MM.1S (cell line): Measurements from ENCODE around the gene CORO7.

Source experiments
- DNase-seq: peaks from one replicate; pipeline ENCODE4 v3.0.0-alpha.2; 2015
- H2AFZ ChIP-seq: fragments of 300-600 bp; sonication (generic); 2 replicates; pipeline ENCODE4 v1.6.0; 2016; ENCODE audit warnings: antibody characterized with exemption, low read length
- H3F3A ChIP-seq: fragments of 300-600 bp; sonication (generic); 2 replicates; pipeline ENCODE4 v1.6.1; 2016; ENCODE audit warnings: mild to moderate bottlenecking, antibody characterized with exemption, low read length, moderate library complexity, mixed read lengths; ENCODE audit not compliant: insufficient read depth
- H3K27ac ChIP-seq: fragments of 300-600 bp; sonication (generic); 2 replicates; pipeline ENCODE4 v1.5.1; 2016; ENCODE audit warnings: mild to moderate bottlenecking, low read length
- H3K27me3 ChIP-seq: fragments of 300-600 bp; sonication (generic); replicated peaks from 2 replicates; pipeline ENCODE4 v1.6.0; 2016; ENCODE audit warnings: low read length; ENCODE audit not compliant: insufficient read depth
- H3K36me3 ChIP-seq: fragments of 300-600 bp; sonication (generic); replicated peaks from 2 replicates; pipeline ENCODE4 v1.6.1; 2016; ENCODE audit warnings: mild to moderate bottlenecking, low read length, mixed read lengths; ENCODE audit not compliant: insufficient read depth
- H3K4me1 ChIP-seq: fragments of 300-600 bp; sonication (generic); 2 replicates; pipeline ENCODE4 v1.6.1; 2016; ENCODE audit warnings: low read length, mixed read lengths
- H3K4me2 ChIP-seq: fragments of 300-600 bp; sonication (generic); 2 replicates; pipeline ENCODE4 v1.6.0; 2016; ENCODE audit warnings: low read depth, low read length
- H3K4me3 ChIP-seq: fragments of 300-600 bp; sonication (generic); 2 replicates; pipeline ENCODE4 v1.5.1; 2016; ENCODE audit warnings: low read length, mixed read lengths
- H3K79me2 ChIP-seq: fragments of 300-600 bp; sonication (generic); 2 replicates; pipeline ENCODE4 v1.6.1; 2016; ENCODE audit warnings: mixed run types, low read length, mixed read lengths
- H3K9ac ChIP-seq: fragments of 300-600 bp; sonication (generic); 2 replicates; pipeline ENCODE4 v1.6.1; 2016; ENCODE audit warnings: low read length, mixed read lengths
- H3K9me2 ChIP-seq: fragments of 300-600 bp; sonication (generic); replicated peaks from 2 replicates; pipeline ENCODE4 v1.6.1; 2016; ENCODE audit warnings: mild to moderate bottlenecking, low read length, mixed read lengths; ENCODE audit not compliant: insufficient read depth
- H3K9me3 ChIP-seq: fragments of 300-600 bp; sonication (generic); replicated peaks from 2 replicates; pipeline ENCODE4 v1.6.1; 2016; ENCODE audit warnings: mild to moderate bottlenecking, low read length, mixed read lengths; ENCODE audit not compliant: insufficient read depth
- H4K20me1 ChIP-seq: fragments of 300-600 bp; sonication (generic); 2 replicates; pipeline ENCODE4 v1.6.1; 2016; ENCODE audit warnings: mild to moderate bottlenecking, low read length, moderate library complexity, mixed read lengths; ENCODE audit not compliant: insufficient read depth
- EZH2 ChIP-seq: fragments of 300-600 bp; sonication (generic); optimal IDR thresholded peaks from 2 replicates; pipeline ENCODE3; 2017; ENCODE audit warnings: low read depth, mild to moderate bottlenecking, antibody characterized with exemption, low read length, mixed read lengths
- EZH2phosphoT487 ChIP-seq: fragments of 300-600 bp; sonication (generic); IDR thresholded peaks from 2 replicates; pipeline ENCODE4 v1.6.1; 2018; ENCODE audit warnings: antibody characterized with exemption, low read length
- TF ChIP-seq, protein P1 (sequence below): fragments of 300-600 bp; sonication (generic); IDR thresholded peaks from 2 replicates; pipeline ENCODE4 v1.5.1; 2016; ENCODE audit warnings: antibody characterized with exemption, low read length, mixed read lengths

CORO7 gene

DNA sequence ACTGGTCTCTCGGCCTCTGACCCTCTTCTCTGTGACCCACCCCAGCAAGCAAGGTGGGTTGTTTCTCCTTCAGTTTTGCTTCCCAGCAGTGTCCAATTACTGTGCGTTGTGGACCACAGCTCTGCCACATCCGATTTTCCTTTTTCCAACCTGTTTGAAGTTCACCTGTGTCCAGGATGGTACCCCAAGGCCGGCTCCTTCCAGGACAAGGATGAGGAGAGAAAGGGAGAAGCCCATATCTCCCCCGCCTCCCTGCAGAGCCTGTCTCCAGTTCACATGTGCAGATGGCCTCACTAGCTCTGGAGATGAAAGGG, 44.5 kb upstream of the CORO7 start:
- Histone ChIP-seq H3F3A (no peaks in the 10 kb centered on the region), H3K36me3 (no peaks in the 10 kb centered on the region)
- TF ChIP-seq EZH2phosphoT487 = no peak
- no peak for TF ChIP-seq EZH2
- TF ChIP-seq, protein P1, sequence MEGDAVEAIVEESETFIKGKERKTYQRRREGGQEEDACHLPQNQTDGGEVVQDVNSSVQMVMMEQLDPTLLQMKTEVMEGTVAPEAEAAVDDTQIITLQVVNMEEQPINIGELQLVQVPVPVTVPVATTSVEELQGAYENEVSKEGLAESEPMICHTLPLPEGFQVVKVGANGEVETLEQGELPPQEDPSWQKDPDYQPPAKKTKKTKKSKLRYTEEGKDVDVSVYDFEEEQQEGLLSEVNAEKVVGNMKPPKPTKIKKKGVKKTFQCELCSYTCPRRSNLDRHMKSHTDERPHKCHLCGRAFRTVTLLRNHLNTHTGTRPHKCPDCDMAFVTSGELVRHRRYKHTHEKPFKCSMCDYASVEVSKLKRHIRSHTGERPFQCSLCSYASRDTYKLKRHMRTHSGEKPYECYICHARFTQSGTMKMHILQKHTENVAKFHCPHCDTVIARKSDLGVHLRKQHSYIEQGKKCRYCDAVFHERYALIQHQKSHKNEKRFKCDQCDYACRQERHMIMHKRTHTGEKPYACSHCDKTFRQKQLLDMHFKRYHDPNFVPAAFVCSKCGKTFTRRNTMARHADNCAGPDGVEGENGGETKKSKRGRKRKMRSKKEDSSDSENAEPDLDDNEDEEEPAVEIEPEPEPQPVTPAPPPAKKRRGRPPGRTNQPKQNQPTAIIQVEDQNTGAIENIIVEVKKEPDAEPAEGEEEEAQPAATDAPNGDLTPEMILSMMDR = no peak

DNA sequence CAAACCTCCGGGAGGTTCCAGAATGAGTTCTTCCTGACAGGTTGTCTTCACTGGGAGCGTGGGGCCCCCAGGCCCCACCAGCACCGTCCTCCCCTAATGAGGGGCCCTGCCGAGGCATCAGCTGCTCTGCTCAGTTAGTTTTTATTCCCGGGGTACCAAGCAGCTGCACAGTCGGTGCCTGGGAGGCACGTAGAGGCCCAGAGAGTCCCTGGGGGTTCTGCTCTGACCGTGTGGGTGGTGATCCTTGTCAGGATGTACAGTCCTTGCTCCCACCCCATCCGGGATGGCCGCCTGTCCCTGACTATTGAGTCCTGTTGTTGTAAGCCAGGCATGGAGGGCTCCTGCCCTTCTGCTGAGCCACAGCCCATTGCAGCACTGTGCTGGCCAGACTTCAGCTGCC, 39.6 kb upstream of the CORO7 start:
- Histone ChIP-seq H3F3A (no peaks in the 10 kb centered on the region), H2AFZ (no peak overlapping the region), H3K36me3 (peaks cover 10% of the 10 kb centered on the region; the same call in 1 of the 2 replicates), H3K4me1 (no peaks in the 10 kb centered on the region), H4K20me1 (no peaks in the 10 kb centered on the region), H3K4me3 (no peak overlapping the region), H3K27me3 (no peaks in the 10 kb centered on the region), H3K4me2 (no peak overlapping the region), H3K9me2 (no peaks in the 10 kb centered on the region), H3K79me2 (0 out of 2 replicates have a peak, but pooled peaks cover 6% of the 10 kb centered on the region), H3K27ac (no peak overlapping the region), H3K9me3 (no peaks in the 10 kb centered on the region), H3K9ac (no peak overlapping the region)
- no peak for DNase-seq
- TF ChIP-seq EZH2phosphoT487 (no peak), EZH2 (no peak)
- TF ChIP-seq, protein P1 = no peak

More for the DNA sequence above, 44.5 kb upstream of the CORO7 start:
- no peaks in the 10 kb centered on the region for H3K4me1 ChIP-seq
- no peaks in the 10 kb centered on the region for H3K9me3 ChIP-seq
- H3K27ac ChIP-seq = no peak overlapping the region
- H3K9me2 ChIP-seq = no peaks in the 10 kb centered on the region
- H3K9ac ChIP-seq = no peak overlapping the region
- no peaks in the 10 kb centered on the region for H3K27me3 ChIP-seq
- H2AFZ ChIP-seq = no peak overlapping the region
- no peak for DNase-seq
- H4K20me1 ChIP-seq = no peaks in the 10 kb centered on the region
- no peaks in the 10 kb centered on the region for H3K79me2 ChIP-seq
- H3K4me2 ChIP-seq = no peak overlapping the region
- H3K4me3 ChIP-seq = no peak overlapping the region

DNA sequence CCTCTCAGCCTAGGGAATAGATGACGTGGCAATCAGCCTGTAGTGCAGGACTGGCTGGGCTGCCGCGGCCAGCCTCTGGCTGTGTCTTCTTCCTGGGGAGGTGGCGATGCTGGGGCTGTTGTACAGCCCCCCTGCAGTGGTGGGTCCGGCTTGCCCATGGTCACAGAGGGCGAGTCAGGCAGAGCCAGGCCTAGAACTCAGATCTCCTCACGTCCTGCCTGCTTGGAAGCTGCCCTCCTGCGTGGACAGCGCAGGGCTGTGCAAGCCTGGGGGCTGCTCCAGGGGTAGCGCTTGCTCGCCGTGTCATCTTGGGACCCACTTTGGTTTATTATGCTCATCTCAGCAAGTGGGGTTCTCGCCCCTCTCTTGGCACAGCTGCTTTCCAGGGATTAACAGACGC, 38.7 kb upstream of the CORO7 start:
- H4K20me1 ChIP-seq = no peaks in the 10 kb centered on the region
- H3K27me3 ChIP-seq = no peaks in the 10 kb centered on the region
- no peaks in the 10 kb centered on the region for H3F3A ChIP-seq
- peaks cover 6% of the 10 kb centered on the region; the same call in 1 of the 2 replicates for H3K79me2 ChIP-seq
- H2AFZ ChIP-seq = no peak overlapping the region
- no peak for DNase-seq
- H3K27ac ChIP-seq = no peak overlapping the region
- H3K36me3 ChIP-seq = peaks cover 14% of the 10 kb centered on the region; the same call in 1 of the 2 replicates
- no peak overlapping the region for H3K9ac ChIP-seq
- no peaks in the 10 kb centered on the region for H3K9me2 ChIP-seq
- no peaks in the 10 kb centered on the region for H3K9me3 ChIP-seq
- no peaks in the 10 kb centered on the region for H3K4me1 ChIP-seq
- no peak overlapping the region for H3K4me3 ChIP-seq
- H3K4me2 ChIP-seq = no peak overlapping the region
- TF ChIP-seq EZH2phosphoT487 (no peak), EZH2 (no peak)
- TF ChIP-seq, protein P1 = no peak
